Neuronal stem cell (in vitro differentiated cells): ENCODE data around the gene TNFRSF4.

Experiments
- DNase-seq: peaks from one replicate; pipeline ENCODE4 v3.0.0-alpha.2; 2013; ENCODE audit warnings: low spot score
- H2AFZ ChIP-seq: one replicate; pipeline ENCODE4 v1.6.1; 2013; ENCODE audit warnings: mild to moderate bottlenecking, low read length, inconsistent platforms
- H2AK5ac ChIP-seq: 2 replicates; pipeline ENCODE4 v1.6.1; 2013; ENCODE audit warnings: low read depth, mild to moderate bottlenecking, inconsistent platforms, low read length, moderate library complexity, mixed read lengths
- H2BK120ac ChIP-seq: 2 replicates; pipeline ENCODE4 v1.6.1; 2013; ENCODE audit warnings: low read depth, mild to moderate bottlenecking, inconsistent platforms, low read length, moderate library complexity, mixed read lengths
- H2BK12ac ChIP-seq: one replicate; pipeline ENCODE4 v1.6.1; 2013; ENCODE audit warnings: low read length, inconsistent platforms
- H2BK15ac ChIP-seq: 2 replicates; pipeline ENCODE4 v1.6.1; 2013; ENCODE audit warnings: mild to moderate bottlenecking, low read length, inconsistent platforms, mixed read lengths
- H2BK5ac ChIP-seq: one replicate; pipeline ENCODE4 v1.6.1; 2013; ENCODE audit warnings: inconsistent platforms, mild to moderate bottlenecking, low read length, moderate library complexity
- H3K14ac ChIP-seq: one replicate; pipeline ENCODE4 v1.6.1; 2013; ENCODE audit warnings: low read length, inconsistent platforms
- H3K18ac ChIP-seq: 2 replicates; pipeline ENCODE4 v1.6.1; 2013; ENCODE audit warnings: low read length, inconsistent platforms
- H3K23ac ChIP-seq: 2 replicates; pipeline ENCODE4 v1.6.1; 2013; ENCODE audit warnings: low read depth, mild to moderate bottlenecking, mixed read lengths, low read length, inconsistent platforms; ENCODE audit not compliant: poor library complexity
- H3K27ac ChIP-seq: replicated peaks from 3 replicates; pipeline ENCODE4 v1.5.1; 2013; ENCODE audit warnings: low read length, inconsistent platforms
- H3K27me3 ChIP-seq, 3 experiments: 2 replicates each; pipeline ENCODE4 v1.6.1; 2013; ENCODE audit warnings: low read length in 3 of 3, mild to moderate bottlenecking in 2 of 3, inconsistent platforms in 1 of 3, low read depth in 1 of 3, mixed read lengths in 1 of 3, moderate library complexity in 1 of 3; ENCODE audit not compliant: control insufficient read depth in 3 of 3, insufficient read depth in 3 of 3
- H3K36me3 ChIP-seq, 2 donors: replicated peaks in 1 of 2; 2 replicates each; pipeline ENCODE4 v1.6.1; 2013; ENCODE audit warnings: low read length in 2 of 2; ENCODE audit not compliant: control insufficient read depth in 2 of 2, insufficient read depth in 2 of 2
- H3K4ac ChIP-seq: 2 replicates; pipeline ENCODE4 v1.6.1; 2013; ENCODE audit warnings: inconsistent platforms, mild to moderate bottlenecking, low read length, moderate library complexity
- H3K4me1 ChIP-seq, 2 donors: 1 replicate in 1 of 2; 2 replicates in 1 of 2; pipeline ENCODE4 v1.6.1; 2013; ENCODE audit warnings: low read length in 2 of 2, low read depth in 1 of 2; ENCODE audit not compliant: control insufficient read depth in 2 of 2, insufficient read depth in 1 of 2
- H3K4me2 ChIP-seq: one replicate; pipeline ENCODE4 v1.6.1; 2013; ENCODE audit warnings: mild to moderate bottlenecking, low read length, inconsistent platforms; ENCODE audit not compliant: insufficient read depth, poor library complexity, severe bottlenecking
- H3K4me3 ChIP-seq, 2 donors: 2 replicates each; pipeline ENCODE4 v1.5.1; 2013; ENCODE audit warnings: low read length in 2 of 2, mild to moderate bottlenecking in 2 of 2, inconsistent platforms in 1 of 2, moderate library complexity in 1 of 2
- H3K79me1 ChIP-seq: one replicate; pipeline ENCODE4 v1.6.1; 2013; ENCODE audit warnings: low read depth, mild to moderate bottlenecking, inconsistent platforms, low read length, moderate library complexity
- H3K9ac ChIP-seq: one replicate; pipeline ENCODE4 v1.6.1; 2013; ENCODE audit warnings: mild to moderate bottlenecking, low read depth, low read length, inconsistent platforms; ENCODE audit not compliant: poor library complexity
- H3K9me3 ChIP-seq, 2 donors: replicated peaks in 1 of 2; 2 replicates each; pipeline versions ENCODE3 to v1.6.1; 2013; ENCODE audit warnings: low read length in 2 of 2, mild to moderate bottlenecking in 2 of 2, inconsistent platforms in 1 of 2, low read depth in 1 of 2, mixed read lengths in 1 of 2, moderate library complexity in 1 of 2; ENCODE audit not compliant: control insufficient read depth in 2 of 2, insufficient read depth in 1 of 2
- H4K8ac ChIP-seq: one replicate; pipeline ENCODE4 v1.6.1; 2013; ENCODE audit warnings: low read depth, mild to moderate bottlenecking, inconsistent platforms, low read length, moderate library complexity
- H4K91ac ChIP-seq: one replicate; pipeline ENCODE4 v1.6.1; 2013; ENCODE audit warnings: low read length, low read depth, mild to moderate bottlenecking, inconsistent platforms; ENCODE audit not compliant: poor library complexity
- WGBS, 2 donors: extraction: QIAGEN DNeasy Blood & Tissue Kit; methylation state at CpG; one replicate each; pipeline ENCODE4 v1.1.7; 2013; ENCODE audit warnings: missing lambda C conversion rate in 2 of 2, mixed read lengths in 1 of 2; ENCODE audit not compliant: insufficient read length in 2 of 2, insufficient replicate concordance in 1 of 2; ENCODE audit errors: extremely low coverage in 2 of 2; 5-methylcytosine and 5-hydroxymethylcytosine counted together

TNFRSF4 gene

GRCh38 chr1:1225913-1226312, 12.0 kb upstream of the TNFRSF4 start:
- Histone ChIP-seq H4K8ac (peak overlapping the region; percentile 65), H3K27ac (no peak overlapping the region), H3K4me3 (no peak overlapping the region), H3K4me1 (peaks cover 3 to 5% of the 10 kb centered on the region in 2 donors), H3K27me3 (peaks cover 0 to 3% (median 0%) of the 10 kb centered on the region in 3 experiments), H3K9ac (no peak overlapping the region), H2BK15ac (no peak overlapping the region), H3K9me3 (peaks cover 0 to 8% of the 10 kb centered on the region in 2 donors), H3K4ac (no peak overlapping the region), H4K91ac (no peak overlapping the region), H3K14ac (no peak overlapping the region), H3K4me2 (no peak overlapping the region), H2AK5ac (no peak overlapping the region), H2AFZ (no peak overlapping the region), H3K18ac (no peak overlapping the region), H3K23ac (no peak overlapping the region), H3K36me3 (peaks cover 31 to 83% of the 10 kb centered on the region in 2 donors), H3K79me1 (peaks cover 30% of the 10 kb centered on the region), H2BK5ac (no peak overlapping the region), H2BK12ac (no peak overlapping the region), H2BK120ac (no peak overlapping the region)
- no CpG with 5 or more reads among the region's 18 CpGs for WGBS, 2 donors
- DNase-seq, result no peak

GRCh38 chr1:1225238-1225845, 11.4 kb upstream of the TNFRSF4 start:
- Histone ChIP-seq H2AK5ac (no peak overlapping the region), H2BK15ac (no peak overlapping the region), H2BK12ac (no peak overlapping the region), H3K18ac (no peak overlapping the region), H3K9me3 (peaks cover 0 to 8% of the 10 kb centered on the region in 2 donors), H3K79me1 (peaks cover 30% of the 10 kb centered on the region), H3K23ac (peak overlapping the region; percentile 80), H3K9ac (no peak overlapping the region), H3K4me3 (no peak overlapping the region), H4K8ac (peak overlapping the region; percentile 65), H2AFZ (no peak overlapping the region), H4K91ac (no peak overlapping the region), H3K27me3 (peaks cover 0 to 3% (median 0%) of the 10 kb centered on the region in 3 experiments), H2BK120ac (no peak overlapping the region), H3K36me3 (peaks cover 31 to 89% of the 10 kb centered on the region in 2 donors), H3K4ac (no peak overlapping the region), H2BK5ac (no peak overlapping the region), H3K14ac (no peak overlapping the region), H3K27ac (no peak overlapping the region), H3K4me1 (no peaks in the 10 kb centered on the region), H3K4me2 (no peak overlapping the region)
- WGBS, 2 donors, result no CpG with 5 or more reads among the region's 34 CpGs
- no peak for DNase-seq

- no peak overlapping the region for H3K18ac ChIP-seq
- no peak overlapping the region for H3K4ac ChIP-seq
- H2AFZ ChIP-seq, result no peak overlapping the region
- H3K4me1 ChIP-seq, result no peaks in the 10 kb centered on the region
- H3K9ac ChIP-seq, result no peak overlapping the region
- H4K91ac ChIP-seq, result no peak overlapping the region
- H2BK15ac ChIP-seq, result no peak overlapping the region
- H3K27ac ChIP-seq, result no peak overlapping the region
- no peak overlapping the region for H3K23ac ChIP-seq
- no CpG with 5 or more reads among the region's 21 CpGs for WGBS, 2 donors
- H3K9me3 ChIP-seq, result peaks cover 0 to 8% of the 10 kb centered on the region in 2 donors
- no peak overlapping the region for H4K8ac ChIP-seq
- H3K14ac ChIP-seq, result no peak overlapping the region
- DNase-seq, result no peak
- H2BK12ac ChIP-seq, result no peak overlapping the region
- no peak overlapping the region for H2AK5ac ChIP-seq
- H3K4me3 ChIP-seq, result no peak overlapping the region
- H3K36me3 ChIP-seq, result peaks cover 31 to 78% of the 10 kb centered on the region in 2 donors
- no peak overlapping the region for H2BK5ac ChIP-seq
- H2BK120ac ChIP-seq, result no peak overlapping the region
- peaks cover 30% of the 10 kb centered on the region for H3K79me1 ChIP-seq
- H3K27me3 ChIP-seq, result peaks cover 0 to 3% (median 0%) of the 10 kb centered on the region in 3 experiments
- H3K4me2 ChIP-seq, result no peak overlapping the region
Observed at GRCh38 chr1:1223891-1224290, 9.9 kb upstream of the TNFRSF4 start.

GRCh38 chr1:1223321-1223720, 9.4 kb upstream of the TNFRSF4 start:
- Histone ChIP-seq H3K79me1 (peaks cover 27% of the 10 kb centered on the region), H3K4ac (no peak overlapping the region), H3K9me3 (peaks cover 0 to 8% of the 10 kb centered on the region in 2 donors), H3K4me3 (no peak overlapping the region), H3K27me3 (peaks cover 0 to 3% (median 0%) of the 10 kb centered on the region in 3 experiments), H2BK120ac (no peak overlapping the region), H3K23ac (peak overlapping the region; percentile 98), H3K9ac (no peak overlapping the region), H3K14ac (no peak overlapping the region), H3K4me1 (no peaks in the 10 kb centered on the region), H3K18ac (no peak overlapping the region), H2BK15ac (no peak overlapping the region), H3K4me2 (no peak overlapping the region), H3K36me3 (peaks cover 31 to 78% of the 10 kb centered on the region in 2 donors), H2BK5ac (no peak overlapping the region), H4K91ac (no peak overlapping the region), H2AK5ac (no peak overlapping the region), H4K8ac (no peak overlapping the region), H3K27ac (no peak overlapping the region), H2BK12ac (no peak overlapping the region), H2AFZ (no peak overlapping the region)
- no peak for DNase-seq
- WGBS, 2 donors, result no CpG with 5 or more reads among the region's 15 CpGs
